DOHH2 (cell line): ENCODE measurements around the gene PACRG.

Source experiments
- EZH2phosphoT487 ChIP-seq: fragments of 200-600 bp; sonication (generic); IDR thresholded peaks from 2 replicates; pipeline ENCODE4 v1.6.1; 2017; ENCODE audit warnings: borderline replicate concordance, mild to moderate bottlenecking, antibody characterized with exemption, low read length, moderate library complexity, mixed read lengths
- TF ChIP-seq, protein P1 (sequence below): fragments of 200-600 bp; sonication (generic); IDR thresholded peaks from one replicate; pipeline ENCODE4 v1.5.1; 2014; ENCODE audit warnings: antibody characterized with exemption, mild to moderate bottlenecking, low read depth, low read length; ENCODE audit not compliant: poor library complexity, severe bottlenecking

DNA sequence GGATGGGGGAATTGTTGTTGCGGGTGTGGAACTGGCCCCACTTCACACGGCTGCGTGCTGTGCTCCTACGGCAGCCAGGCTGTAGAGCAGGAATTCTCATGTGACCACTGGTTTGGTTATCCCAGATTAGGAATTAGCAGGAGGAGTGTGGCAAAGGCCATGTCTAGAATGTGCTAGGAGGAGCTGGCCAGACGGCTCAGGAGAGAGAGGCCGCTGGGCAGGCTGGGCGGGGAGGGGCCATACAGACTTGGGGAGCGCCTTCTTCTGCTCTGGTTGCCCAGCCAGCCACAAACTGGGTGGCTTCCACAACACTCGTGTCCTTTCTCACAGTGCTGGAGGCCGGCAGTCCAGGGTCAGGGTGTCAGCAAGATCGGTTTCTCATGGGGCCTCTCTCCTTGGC, 441.7 kb downstream of the PACRG start:
- TF ChIP-seq, protein P1, sequence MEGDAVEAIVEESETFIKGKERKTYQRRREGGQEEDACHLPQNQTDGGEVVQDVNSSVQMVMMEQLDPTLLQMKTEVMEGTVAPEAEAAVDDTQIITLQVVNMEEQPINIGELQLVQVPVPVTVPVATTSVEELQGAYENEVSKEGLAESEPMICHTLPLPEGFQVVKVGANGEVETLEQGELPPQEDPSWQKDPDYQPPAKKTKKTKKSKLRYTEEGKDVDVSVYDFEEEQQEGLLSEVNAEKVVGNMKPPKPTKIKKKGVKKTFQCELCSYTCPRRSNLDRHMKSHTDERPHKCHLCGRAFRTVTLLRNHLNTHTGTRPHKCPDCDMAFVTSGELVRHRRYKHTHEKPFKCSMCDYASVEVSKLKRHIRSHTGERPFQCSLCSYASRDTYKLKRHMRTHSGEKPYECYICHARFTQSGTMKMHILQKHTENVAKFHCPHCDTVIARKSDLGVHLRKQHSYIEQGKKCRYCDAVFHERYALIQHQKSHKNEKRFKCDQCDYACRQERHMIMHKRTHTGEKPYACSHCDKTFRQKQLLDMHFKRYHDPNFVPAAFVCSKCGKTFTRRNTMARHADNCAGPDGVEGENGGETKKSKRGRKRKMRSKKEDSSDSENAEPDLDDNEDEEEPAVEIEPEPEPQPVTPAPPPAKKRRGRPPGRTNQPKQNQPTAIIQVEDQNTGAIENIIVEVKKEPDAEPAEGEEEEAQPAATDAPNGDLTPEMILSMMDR, result no peak
- TF ChIP-seq EZH2phosphoT487, result no peak
